ENCODE measurements around the gene RC3H2. TPM values are rescaled to one million over a fixed set of nuclear protein-coding genes. Genes with fewer than 3 reads are reported as not detected.
A peak's percentile ranks its signal among the peaks of the same experiment; 100 is the strongest.

RC3H2 gene
- total and polyA plus RNA-seq, 2 of the 13 experiments (the other 11 are each of a cell fraction or from before 2014, with no cell fraction given): 21.0 to 36.4 TPM

- TF ChIP-seq FOXA1 (IDR thresholded peaks at IDR 0.05) (no peak), FOXA1 (CRISPR knock-in tag; IDR thresholded peaks at IDR 0.05) (peak; percentile 51; the same call in 1 of the 2 replicates), ZFP62 (CRISPR knock-in tag; IDR thresholded peaks at IDR 0.05) (no peak), AGO1 (IDR thresholded peaks at IDR 0.05; ENCODE audit: low read depth, low read length, poor library complexity, severe bottlenecking) (no peak), ZNF788 (CRISPR knock-in tag; IDR thresholded peaks at IDR 0.05; ENCODE audit: borderline replicate concordance) (no peak), HINFP (CRISPR knock-in tag; IDR thresholded peaks at IDR 0.05; ENCODE audit: low read depth) (0 out of 2 replicates have a peak, but pooled peaks have one; percentile 26), ZNF772 (CRISPR knock-in tag; IDR thresholded peaks at IDR 0.05) (peak; percentile 36; the same call in 1 of the 2 replicates), ZFP1 (CRISPR knock-in tag; IDR thresholded peaks at IDR 0.05) (peak; percentile 49; the same call in 1 of the 2 replicates), CCDC6 (CRISPR knock-in tag; IDR thresholded peaks at IDR 0.05) (peak; percentile 57; the same call in 1 of the 2 replicates), FOXA3 (CRISPR knock-in tag; IDR thresholded peaks at IDR 0.05) (peak; percentile 65; the same call in 1 of the 2 replicates), BATF2 (CRISPR knock-in tag; IDR thresholded peaks at IDR 0.05) (no peak), PHF5A (CRISPR knock-in tag; IDR thresholded peaks at IDR 0.05; ENCODE audit: low read depth, unreplicated experiment) (peak; percentile 69), HNRNPH1 (optimal IDR thresholded peaks at IDR 0.05; ENCODE audit: low read depth, low read length) (no peak), ARID4A (CRISPR knock-in tag; IDR thresholded peaks at IDR 0.05; ENCODE audit: borderline replicate concordance) (peak; percentile 61; the same call in 1 of the 2 replicates), KLF9 (CRISPR knock-in tag; IDR thresholded peaks at IDR 0.05; ENCODE audit: low read depth) (no peak), ZNF264 (CRISPR knock-in tag; IDR thresholded peaks at IDR 0.05) (0 out of 2 replicates have a peak, but pooled peaks have one; percentile 41), ZBTB37 (CRISPR knock-in tag; IDR thresholded peaks at IDR 0.05) (no peak), ZNF597 (CRISPR knock-in tag; IDR thresholded peaks at IDR 0.05) (no peak), ZNF280D (CRISPR knock-in tag; IDR thresholded peaks at IDR 0.05) (no peak)
These were observed 31.3 kb upstream of the RC3H2 start (continued) for GRCh38 chr9:122936464-122936863.
